Keratinocyte (primary cell): Measurements from ENCODE around the gene SLC22A12. TPM values are rescaled to one million over a fixed set of nuclear protein-coding genes. Genes with fewer than 3 reads are reported as not detected.

Source experiments
- DNase-seq: peaks from one replicate; pipeline ENCODE4 v3.0.0-alpha.2; 2011; ENCODE audit warnings: low read depth, missing footprints, low spot score
- FAIRE-seq: peaks from 2 replicates; lab custom pipeline; 2011; peaks lifted over from hg19 to GRCh38; lab: Jason Lieb, UNC
- H2AFZ ChIP-seq: 2 replicates; pipeline ENCODE4 v1.6.0; 2012; ENCODE audit warnings: low read length, control low read depth, inconsistent platforms; ENCODE audit not compliant: control insufficient read depth
- H3K27ac ChIP-seq: 2 replicates; pipeline ENCODE4 v1.5.1; 2011; ENCODE audit warnings: low read length; ENCODE audit not compliant: control insufficient read depth, insufficient read depth
- H3K27me3 ChIP-seq: 3 replicates; pipeline ENCODE4 v1.6.0; 2011; ENCODE audit warnings: low read length; ENCODE audit not compliant: control insufficient read depth, insufficient read depth; ENCODE audit errors: extremely low read depth
- H3K36me3 ChIP-seq, 2 experiments: 2 replicates in 1 of 2; 3 replicates in 1 of 2; pipeline ENCODE4 v1.5.1; 2011; ENCODE audit warnings: low read length in 2 of 2, mild to moderate bottlenecking in 1 of 2; ENCODE audit not compliant: control insufficient read depth in 2 of 2, insufficient read depth in 2 of 2; ENCODE audit errors: extremely low read depth in 1 of 2
- H3K4me1 ChIP-seq: 3 replicates; pipeline ENCODE4 v1.5.1; 2011; ENCODE audit warnings: low read length; ENCODE audit not compliant: control insufficient read depth, insufficient read depth; ENCODE audit errors: extremely low read depth
- H3K4me2 ChIP-seq: 3 replicates; pipeline ENCODE4 v1.6.0; 2011; ENCODE audit warnings: low read depth, low read length; ENCODE audit not compliant: control insufficient read depth, insufficient read depth; ENCODE audit errors: extremely low read depth
- H3K4me3 ChIP-seq, 3 experiments: fragments of 200-600 bp in 1 of 3; sonication (generic) in 1 of 3; 2 replicates in 2 of 3; 3 replicates in 1 of 3; pipeline ENCODE4 v1.5.1; 2011 to 2016; ENCODE audit warnings: low read length in 3 of 3, mild to moderate bottlenecking in 3 of 3, control low read depth in 2 of 3, inconsistent platforms in 1 of 3, low read depth in 1 of 3, mixed read lengths in 1 of 3, mixed run types in 1 of 3, moderate library complexity in 1 of 3; ENCODE audit not compliant: control insufficient read depth in 2 of 3, insufficient read depth in 2 of 3; ENCODE audit errors: extremely low read depth in 1 of 3
- H3K79me2 ChIP-seq: 2 replicates; pipeline ENCODE4 v1.6.0; 2012; ENCODE audit warnings: low read length; ENCODE audit not compliant: control insufficient read depth, insufficient read depth
- H3K9ac ChIP-seq: 3 replicates; pipeline ENCODE4 v1.6.0; 2011; ENCODE audit warnings: low read length; ENCODE audit not compliant: control insufficient read depth, insufficient read depth; ENCODE audit errors: extremely low read depth
- H3K9me1 ChIP-seq: 3 replicates; pipeline ENCODE4 v1.6.0; 2011; ENCODE audit warnings: low read length; ENCODE audit not compliant: control insufficient read depth, insufficient read depth; ENCODE audit errors: extremely low read depth
- H3K9me3 ChIP-seq: 2 replicates; pipeline ENCODE4 v1.5.1; 2012; ENCODE audit warnings: low read depth, low read length; ENCODE audit not compliant: control insufficient read depth
- H4K20me1 ChIP-seq: 3 replicates; pipeline ENCODE4 v1.6.0; 2011; ENCODE audit warnings: low read length; ENCODE audit not compliant: control insufficient read depth, insufficient read depth; ENCODE audit errors: extremely low read depth
- CTCF ChIP-seq, 3 experiments: IDR thresholded peaks in 1 of 3; conservative IDR thresholded peaks in 1 of 3; optimal IDR thresholded peaks in 1 of 3; 2 replicates in 2 of 3; 3 replicates in 1 of 3; pipeline versions ENCODE3 to v1.5.1; 2011; ENCODE audit warnings: low read length in 3 of 3, mild to moderate bottlenecking in 3 of 3, moderate library complexity in 2 of 3, control low read depth in 1 of 3, inconsistent platforms in 1 of 3; ENCODE audit not compliant: insufficient read depth in 2 of 3; ENCODE audit errors: extremely low read depth in 1 of 3
- EZH2 ChIP-seq: IDR thresholded peaks from one replicate; pipeline ENCODE4 v1.6.1; 2012; ENCODE audit warnings: inconsistent platforms, mild to moderate bottlenecking, low read length, moderate library complexity
- dilution Hi-C: fragments of 300-500 bp; cut with MboI; formaldehyde crosslinking; loops from one replicate; pipeline ENCODE4 v1.7.0; 2020; ENCODE audit warnings: low sequenced_read_pairs; ENCODE audit not compliant: extremely low pct_ligation_motif_present
- polyA plus RNA-seq, 5 experiments: library from polyadenylated mRNA; depleted of rRNA in 3 of 5; stranded (reverse) in 3 of 5; stranded (forward) in 1 of 5; unstranded in 1 of 5; fragments of >200 nt; gene quantifications; 1 replicate in 1 of 5; 2 replicates in 3 of 5; 3 replicates in 1 of 5; pipeline versions ENCODE4 v1.2.1 to v1.2.3, GENCODE V29; 2011 to 2012; ENCODE audit warnings: missing spikeins in 2 of 5, low read depth in 1 of 5, low replicate concordance in 1 of 5

SLC22A12 gene
- polyA plus RNA-seq, 1 donor (not counting 4 experiments of a cell fraction or from before 2014, with no cell fraction given): not detected

DNA sequence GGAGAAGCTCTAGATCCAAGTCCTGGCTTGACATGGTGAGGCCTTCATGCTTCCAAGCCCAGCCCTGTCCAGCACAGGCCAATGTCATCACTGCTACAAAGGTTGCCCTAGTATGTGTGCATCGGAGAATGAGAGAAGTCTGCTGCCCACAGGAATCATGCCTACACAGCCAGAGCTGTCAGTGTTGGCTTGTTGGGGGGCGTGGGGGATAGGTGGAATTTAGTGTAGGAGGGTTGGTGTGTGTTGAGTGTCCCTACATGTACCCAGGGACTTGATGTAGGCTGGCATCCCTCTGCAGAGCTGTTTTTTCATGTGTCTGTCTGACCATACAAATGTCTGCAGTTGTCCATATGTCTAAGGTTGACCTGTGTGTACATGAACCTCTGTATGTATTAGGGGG is 37.6 kb downstream of the SLC22A12 start:
- no peaks in the 10 kb centered on the region for H3K4me1 ChIP-seq
- no peak overlapping the region for H2AFZ ChIP-seq
- H3K4me2 ChIP-seq: no peak overlapping the region
- H3K27ac ChIP-seq: no peak overlapping the region
- H3K9me3 ChIP-seq: no peaks in the 10 kb centered on the region
- no peak overlapping the region for H3K4me3 ChIP-seq
- dilution Hi-C loops: no loop called here
- DNase-seq (no peak), FAIRE-seq (no peak)
- H3K27me3 ChIP-seq: peaks cover 15% of the 10 kb centered on the region
- peaks cover 3% of the 10 kb centered on the region for H4K20me1 ChIP-seq
- H3K79me2 ChIP-seq: no peaks in the 10 kb centered on the region
- TF ChIP-seq CTCF (optimal IDR thresholded peaks at IDR 0.05 in 1 of 3, IDR thresholded peaks at IDR 0.05 in 1 of 3, conservative IDR thresholded peaks at IDR 0.05 in 1 of 3; ENCODE audit: extremely low read depth in 1 of 3, insufficient read depth in 2 of 3, low read length in 3 of 3) (no peak), EZH2 (no peak)
- H3K9ac ChIP-seq: no peak overlapping the region
- no peaks in the 10 kb centered on the region for H3K36me3 ChIP-seq
- H3K9me1 ChIP-seq: no peaks in the 10 kb centered on the region

DNA sequence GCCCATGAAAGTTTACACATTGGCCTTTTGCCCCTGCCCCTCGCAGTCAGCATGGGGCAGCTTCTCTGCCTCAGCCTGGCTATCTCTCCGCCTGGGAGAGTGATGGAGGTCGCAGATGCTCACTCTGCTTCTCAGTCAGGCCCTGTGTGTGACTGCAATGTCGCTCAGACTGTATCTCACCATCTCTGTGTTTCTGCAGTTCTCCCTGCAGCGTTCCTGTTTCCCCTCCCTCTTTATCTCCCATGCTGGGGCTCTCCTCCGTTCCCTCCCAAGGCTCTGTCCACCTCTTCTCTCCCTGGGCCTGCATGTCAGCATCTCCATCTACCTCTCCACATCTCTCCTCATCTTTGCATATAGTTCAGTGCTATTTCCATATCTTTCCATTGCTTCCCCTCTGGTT is 38.1 kb downstream of the SLC22A12 start:
- H3K4me2 ChIP-seq: no peak overlapping the region
- DNase-seq: no peak
- H3K36me3 ChIP-seq: no peaks in the 10 kb centered on the region
- no peak overlapping the region for H3K9ac ChIP-seq
- H3K27me3 ChIP-seq: peaks cover 15% of the 10 kb centered on the region
- FAIRE-seq: no peak
- H3K9me3 ChIP-seq: no peaks in the 10 kb centered on the region
- no peaks in the 10 kb centered on the region for H3K9me1 ChIP-seq
- dilution Hi-C loops: no loop called here
- H2AFZ ChIP-seq: no peak overlapping the region
- no peak overlapping the region for H3K4me3 ChIP-seq
- H3K27ac ChIP-seq: no peak overlapping the region
- no peaks in the 10 kb centered on the region for H3K79me2 ChIP-seq
- H3K4me1 ChIP-seq: no peaks in the 10 kb centered on the region
- TF ChIP-seq EZH2: no peak
- no peak for TF ChIP-seq CTCF (optimal IDR thresholded peaks at IDR 0.05 in 1 of 3, IDR thresholded peaks at IDR 0.05 in 1 of 3, conservative IDR thresholded peaks at IDR 0.05 in 1 of 3; ENCODE audit: extremely low read depth in 1 of 3, insufficient read depth in 2 of 3, low read length in 3 of 3)
- peaks cover 3% of the 10 kb centered on the region for H4K20me1 ChIP-seq
